D721Med (cell line): ENCODE measurements around the gene PFDN4.

ENCODE experiments used
- DNase-seq: peaks from one replicate; pipeline ENCODE4 v3.0.0; 2011; ENCODE audit warnings: low spot score; ENCODE audit not compliant: insufficient read length
- FAIRE-seq: peaks from 2 replicates; lab custom pipeline; 2011; peaks lifted over from hg19 to GRCh38; lab: Jason Lieb, UNC
- CTCF ChIP-seq: IDR thresholded peaks from 2 replicates; pipeline ENCODE4 v1.5.1; 2012; ENCODE audit warnings: mild to moderate bottlenecking, control low read depth; ENCODE audit not compliant: insufficient read depth; ENCODE audit errors: missing control alignments

Gene PFDN4

GRCh38 chr20:54195483-54196472 is 12.1 kb upstream of the PFDN4 start:
- no peak for FAIRE-seq
- TF ChIP-seq CTCF: no peak
- DNase-seq: no peak

GRCh38 chr20:54197621-54198604 is 10.0 kb upstream of the PFDN4 start:
- FAIRE-seq (no peak), DNase-seq (no peak)
- peak; percentile 11 for TF ChIP-seq CTCF

- FAIRE-seq (no peak), DNase-seq (no peak)
- no peak for TF ChIP-seq CTCF
Measured at GRCh38 chr20:54199283-54199682, 8.6 kb upstream of the PFDN4 start.

- DNase-seq (peak; percentile 37), FAIRE-seq (no peak)
- TF ChIP-seq CTCF: peak; percentile 92
Measured at GRCh38 chr20:54199721-54200176, 8.1 kb upstream of the PFDN4 start.

GRCh38 chr20:54200487-54201267 is 7.2 kb upstream of the PFDN4 start:
- FAIRE-seq (no peak), DNase-seq (no peak)
- no peak for TF ChIP-seq CTCF

GRCh38 chr20:54201268-54201846 is 6.5 kb upstream of the PFDN4 start:
- TF ChIP-seq CTCF: no peak

More at GRCh38 chr20:54201268-54201846, 6.5 kb upstream of the PFDN4 start:
- FAIRE-seq (no peak), DNase-seq (no peak)
